GM19372 (cell line): ENCODE data around the gene EYS.

Source experiments
- ATAC-seq: cut with Tn5 transposase; IDR thresholded peaks from one replicate; pipeline ENCODE4 v1.9.1; 2021; ENCODE audit warnings: mild to moderate bottlenecking, low read depth, moderate library complexity; ENCODE audit not compliant: unreplicated experiment

EYS gene

DNA sequence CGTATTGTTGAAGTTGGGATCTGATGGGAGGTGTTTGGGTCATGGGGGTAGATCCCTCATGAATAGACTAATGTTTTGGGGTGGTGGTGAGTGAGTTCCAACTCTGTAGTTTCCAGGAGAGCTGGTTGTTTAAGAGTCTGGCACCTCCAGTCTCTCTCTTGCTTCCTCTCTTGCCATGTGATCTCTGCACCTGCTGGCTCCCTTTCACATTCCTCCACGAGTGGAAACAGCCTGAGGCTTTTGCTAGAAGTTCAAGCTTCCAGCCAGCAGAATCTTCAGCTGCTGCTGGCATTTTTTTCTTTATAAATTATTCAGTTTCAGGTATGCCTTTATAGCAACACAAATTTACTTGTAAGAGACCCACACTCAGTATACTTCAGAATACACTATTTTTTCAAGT, 1021.6 kb downstream of the EYS start:
- no peak for ATAC-seq

DNA sequence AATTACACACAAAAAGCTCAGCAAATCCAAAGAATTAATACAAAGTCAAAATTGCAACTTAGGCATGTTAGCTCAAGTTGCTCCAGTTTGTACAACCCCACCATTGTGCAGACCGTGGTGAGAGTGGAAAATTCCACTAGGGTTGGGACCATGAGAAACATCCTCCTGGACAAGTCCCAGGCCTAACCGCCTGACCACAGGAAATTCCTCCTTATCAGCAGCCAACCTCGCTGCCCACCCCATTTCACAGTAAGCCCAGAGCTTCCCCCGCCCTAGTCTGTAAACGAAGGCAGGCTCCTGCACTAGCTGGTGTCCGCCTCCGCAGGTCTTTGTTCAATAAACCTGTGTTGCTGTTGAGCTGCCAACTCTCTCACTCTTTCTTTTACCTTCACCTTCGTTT, 1023.3 kb downstream of the EYS start:
- ATAC-seq, result no peak

DNA sequence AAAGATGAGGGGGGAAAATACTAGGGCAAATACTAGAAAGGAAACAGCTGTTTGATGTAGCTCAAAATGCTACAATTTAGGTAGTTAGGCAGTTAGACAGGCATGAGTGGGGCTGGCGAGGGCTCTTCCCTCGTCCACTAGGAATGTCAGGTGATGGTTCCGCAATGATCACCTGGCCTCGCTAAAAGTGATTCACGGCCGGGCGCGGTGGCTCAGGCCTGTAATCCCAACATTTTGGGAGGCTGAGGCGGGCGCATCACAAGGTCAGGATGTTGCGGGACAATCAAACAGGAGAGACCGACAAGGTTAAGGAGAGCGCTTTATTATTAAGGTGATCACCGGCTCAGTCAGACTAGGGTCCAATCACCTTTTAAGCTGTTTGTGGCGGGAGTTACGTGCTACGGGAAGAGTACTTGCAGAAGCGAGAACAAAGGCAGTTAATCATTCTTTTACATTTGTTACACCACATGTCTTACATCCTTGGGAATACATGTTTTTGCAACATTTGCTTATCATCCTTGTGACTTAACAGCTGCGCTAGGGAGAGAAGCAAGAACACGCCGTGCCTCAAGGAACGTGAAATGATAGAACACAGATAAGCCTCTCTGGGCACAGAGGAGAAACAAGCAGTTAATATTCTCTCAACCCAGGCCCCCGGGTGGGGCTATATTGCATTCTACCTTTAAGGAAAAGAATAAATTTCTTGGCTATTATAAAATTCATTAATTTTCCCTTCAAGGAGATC, 1025.4 kb downstream of the EYS start:
- no peak for ATAC-seq

DNA sequence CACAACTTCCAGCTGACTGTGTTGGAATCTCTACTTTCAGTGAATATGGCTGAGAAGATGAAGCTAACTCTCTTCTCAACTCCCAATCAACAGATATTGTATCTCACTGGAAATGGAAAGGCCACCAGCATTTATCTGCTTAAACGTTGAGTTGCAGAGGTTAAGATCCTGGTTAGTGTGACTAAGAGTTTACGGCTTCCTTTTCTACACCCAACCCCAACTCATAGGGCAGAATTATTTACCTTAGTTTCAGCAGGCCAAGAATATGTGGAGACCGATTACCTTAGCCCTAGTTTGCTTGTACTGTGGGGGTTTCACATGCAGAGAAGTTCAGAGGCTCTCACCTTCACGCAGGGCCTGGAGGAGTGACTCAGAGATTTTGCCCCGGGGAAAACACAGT, 1026.6 kb downstream of the EYS start:
- no peak for ATAC-seq

DNA sequence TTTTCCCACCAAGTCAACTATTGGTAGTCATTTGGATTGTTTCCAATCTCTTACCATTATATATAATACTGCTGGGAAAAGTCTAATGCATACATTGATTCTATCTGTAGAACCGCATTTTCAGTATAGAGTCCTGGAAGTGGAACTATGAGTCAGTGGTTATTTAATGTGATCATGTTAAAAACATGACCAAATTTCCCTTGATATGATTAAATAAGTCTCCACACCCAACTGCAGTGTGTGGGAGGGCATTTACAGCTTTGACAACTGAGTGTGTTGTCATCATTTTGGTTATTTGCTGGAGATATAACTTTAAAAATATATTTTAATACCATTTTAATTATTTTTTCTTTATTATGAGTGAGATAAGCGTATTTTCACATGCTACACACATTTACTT, 1027.6 kb downstream of the EYS start:
- ATAC-seq, result no peak

DNA sequence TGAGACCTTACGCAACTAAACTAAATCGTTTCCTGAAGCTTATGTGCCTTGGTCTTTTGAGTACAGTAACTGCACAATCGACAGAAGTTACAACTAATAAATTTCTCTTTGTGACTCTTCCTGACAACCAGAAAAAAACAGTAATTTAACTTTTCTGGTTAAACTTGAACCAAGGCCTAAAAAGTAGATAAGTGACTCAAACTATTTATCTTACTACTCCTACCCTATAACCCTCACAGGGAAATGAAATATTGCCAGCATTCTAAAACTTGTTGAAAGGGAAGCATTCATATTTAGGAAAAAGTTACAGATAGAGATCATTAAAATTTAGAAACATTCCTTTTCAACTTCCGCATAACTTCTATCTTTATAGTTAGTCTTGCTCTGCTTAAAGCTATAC, 1034.4 kb downstream of the EYS start:
- ATAC-seq, result no peak

DNA sequence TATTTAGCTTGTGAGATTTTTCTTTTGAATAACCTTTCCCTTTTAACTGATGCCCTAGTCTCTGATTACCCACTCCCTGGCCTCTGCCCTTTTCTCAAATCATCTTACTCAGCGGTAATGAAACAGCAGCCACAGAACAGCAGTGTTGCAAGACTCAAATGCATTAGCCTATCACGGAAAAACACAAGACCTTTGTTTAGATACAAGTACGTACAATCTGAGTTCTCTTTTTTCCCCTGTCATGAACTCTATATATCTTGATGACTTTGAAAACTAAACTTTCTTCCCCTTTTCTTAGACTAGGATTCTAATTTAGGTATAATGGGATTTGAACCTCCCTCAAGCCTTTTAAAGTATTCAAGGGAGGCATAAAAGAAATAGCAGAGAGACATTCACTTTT, 1034.9 kb downstream of the EYS start:
- no peak for ATAC-seq

DNA sequence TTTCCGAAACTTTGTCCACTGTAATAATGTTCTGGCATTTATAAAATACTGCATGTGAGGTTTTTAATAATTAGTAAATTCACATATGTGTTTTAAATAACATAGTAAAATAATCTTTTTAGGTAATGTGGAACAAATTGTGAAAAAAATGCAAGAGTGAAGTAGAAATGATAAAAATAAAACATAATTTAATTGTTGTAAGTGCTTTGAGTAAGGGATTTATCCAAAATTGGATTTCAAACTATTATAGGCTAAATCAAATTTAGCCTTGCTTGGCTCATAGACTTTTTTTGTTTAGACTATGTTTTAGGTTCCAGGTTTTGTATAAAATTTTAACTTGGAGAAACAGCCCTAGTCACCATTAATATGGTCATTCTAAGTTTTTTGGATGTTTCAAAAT, 1041.9 kb downstream of the EYS start:
- ATAC-seq, result no peak

DNA sequence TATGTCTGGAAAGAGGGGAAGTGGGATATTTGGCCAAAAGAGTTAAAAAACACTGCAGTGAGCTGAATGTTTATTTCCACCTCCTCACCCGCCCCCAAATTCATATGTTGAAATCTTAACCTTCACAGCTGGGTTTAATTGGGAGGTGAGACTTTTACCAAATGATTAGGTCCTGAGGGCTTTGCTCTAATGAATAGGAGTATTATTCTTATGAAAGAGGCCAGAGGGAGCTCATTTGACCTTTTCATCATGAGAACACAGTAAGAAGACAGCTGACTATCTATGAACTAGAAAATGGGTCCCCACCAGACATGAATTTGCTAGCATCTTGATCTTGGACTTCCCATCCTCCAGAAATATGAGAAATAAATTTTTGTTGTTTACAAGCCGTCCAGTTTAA, 1042.5 kb downstream of the EYS start:
- ATAC-seq, result no peak

DNA sequence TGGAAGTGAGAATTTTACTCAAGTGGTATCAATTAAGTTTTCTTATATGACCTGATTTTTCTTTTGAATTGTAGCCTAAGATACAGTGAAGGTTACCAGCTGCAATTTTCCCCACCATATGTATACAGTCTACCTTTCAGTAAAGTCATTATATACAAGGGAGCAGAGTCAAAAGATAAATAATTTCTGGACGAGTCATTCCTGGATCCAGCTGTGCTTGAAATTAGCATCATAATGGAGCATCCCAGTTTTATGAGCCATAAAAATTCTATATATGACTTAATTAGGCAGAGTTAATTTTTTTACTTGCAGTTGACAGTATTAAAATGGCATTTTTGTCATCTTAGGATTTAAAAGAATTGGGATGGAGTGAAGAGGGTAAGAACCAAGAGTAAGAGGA, 1063.0 kb downstream of the EYS start:
- ATAC-seq, result no peak

DNA sequence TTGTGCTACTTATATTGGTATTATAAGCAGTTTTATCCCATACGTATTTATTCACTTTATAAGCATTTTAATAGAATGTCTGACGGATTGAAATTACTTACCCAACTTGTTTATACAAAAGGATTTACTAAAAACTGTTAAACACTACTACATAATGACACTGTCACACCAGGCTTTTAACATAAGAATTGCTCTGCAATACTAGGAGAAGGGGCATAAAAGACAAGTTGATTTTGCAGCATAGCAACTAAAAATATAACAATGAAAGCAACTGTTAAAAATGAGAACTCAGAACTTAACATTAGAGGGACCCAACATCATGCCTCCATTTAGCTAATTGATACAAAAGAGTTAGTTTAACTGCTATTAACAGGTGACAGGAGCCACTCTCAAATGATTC, 1076.1 kb downstream of the EYS start:
- no peak for ATAC-seq

DNA sequence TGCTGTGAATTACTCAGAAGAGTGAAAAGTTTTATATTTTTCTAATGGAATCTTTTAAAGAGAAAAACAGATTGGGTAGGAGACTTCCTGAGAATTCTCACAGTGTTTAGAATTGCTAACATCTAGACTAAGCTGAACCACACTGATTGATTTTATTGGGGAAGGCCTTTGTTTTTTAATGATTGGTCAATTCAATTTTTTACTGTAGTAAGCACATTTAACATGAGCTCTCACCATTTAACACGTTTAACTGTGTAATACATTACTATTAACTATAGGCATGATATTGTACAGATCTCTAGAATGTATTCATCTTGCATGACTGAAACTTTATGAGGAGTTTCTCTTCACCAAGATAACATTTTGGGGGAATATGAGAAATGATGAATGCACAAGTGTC, 1084.1 kb downstream of the EYS start:
- no peak for ATAC-seq

DNA sequence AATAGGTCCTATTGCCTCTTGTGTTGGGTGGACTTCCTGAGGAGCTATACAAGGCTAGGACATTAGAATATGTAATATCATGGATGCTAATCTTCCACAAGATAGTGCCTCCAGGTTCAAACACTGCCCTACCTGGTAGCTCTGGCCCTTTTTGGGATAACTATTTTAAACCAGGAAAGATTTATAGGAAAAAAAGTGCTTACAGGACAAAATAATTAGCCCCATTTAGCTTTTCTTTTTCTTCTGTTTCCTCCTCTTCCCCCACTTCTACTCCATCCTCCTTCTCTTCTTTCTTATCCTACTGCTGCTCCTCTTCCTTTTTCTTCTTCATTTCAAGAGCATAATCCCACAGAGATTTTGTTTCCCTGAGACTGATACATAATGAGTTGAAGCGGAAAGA, 1104.0 kb downstream of the EYS start:
- ATAC-seq, result no peak

DNA sequence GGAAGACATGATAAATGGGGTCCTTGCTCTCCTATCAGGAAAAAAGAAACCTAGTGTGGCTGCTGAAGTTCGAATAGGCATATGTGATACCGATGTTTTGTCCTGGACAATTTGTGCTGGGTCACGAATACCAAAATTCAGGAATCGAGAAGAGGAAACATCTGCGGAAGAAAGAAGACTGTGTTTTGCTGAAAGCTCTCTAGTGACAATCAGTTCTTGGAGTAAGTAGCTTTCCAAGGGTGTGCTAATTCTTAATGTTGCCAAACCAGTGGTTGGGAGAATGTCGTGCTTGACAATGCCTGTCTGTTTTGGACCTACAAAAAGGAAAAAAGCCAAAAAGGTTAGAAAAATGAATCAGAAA, 1115.4 kb downstream of the EYS start:
- no peak for ATAC-seq

DNA sequence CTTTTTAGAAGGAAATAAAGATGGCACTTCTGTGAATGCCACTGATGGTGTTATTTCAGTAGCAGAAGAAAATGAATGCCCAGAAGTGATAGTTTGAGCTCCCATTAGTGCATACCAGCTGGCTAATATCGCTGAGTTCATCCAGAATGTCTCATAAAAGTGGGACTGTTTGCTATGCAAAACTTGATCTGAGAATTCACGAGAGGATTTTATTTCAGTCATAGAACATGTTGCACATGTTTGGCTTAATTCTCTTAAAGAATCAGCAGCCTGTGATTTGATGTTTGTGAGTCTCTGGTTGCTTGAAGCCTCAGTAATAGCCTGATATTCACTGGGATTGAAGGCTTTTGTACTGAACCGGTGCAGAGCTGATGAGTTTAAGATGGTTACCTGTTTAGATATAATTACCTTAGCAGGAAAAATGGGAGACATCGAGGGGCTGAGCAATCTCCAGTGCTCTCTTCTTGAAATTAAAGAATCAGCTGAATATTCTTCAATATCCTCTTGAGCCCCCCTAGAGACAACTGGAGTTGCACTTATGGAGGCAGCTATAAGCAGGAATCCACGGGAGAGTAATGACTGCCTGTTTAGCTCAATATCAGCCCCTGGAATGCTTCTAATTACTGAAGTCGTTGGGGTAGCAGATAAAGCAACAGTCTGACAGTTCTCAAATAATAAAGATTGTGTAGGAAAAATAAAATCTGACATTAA, 1115.9 kb downstream of the EYS start:
- ATAC-seq, result no peak

DNA sequence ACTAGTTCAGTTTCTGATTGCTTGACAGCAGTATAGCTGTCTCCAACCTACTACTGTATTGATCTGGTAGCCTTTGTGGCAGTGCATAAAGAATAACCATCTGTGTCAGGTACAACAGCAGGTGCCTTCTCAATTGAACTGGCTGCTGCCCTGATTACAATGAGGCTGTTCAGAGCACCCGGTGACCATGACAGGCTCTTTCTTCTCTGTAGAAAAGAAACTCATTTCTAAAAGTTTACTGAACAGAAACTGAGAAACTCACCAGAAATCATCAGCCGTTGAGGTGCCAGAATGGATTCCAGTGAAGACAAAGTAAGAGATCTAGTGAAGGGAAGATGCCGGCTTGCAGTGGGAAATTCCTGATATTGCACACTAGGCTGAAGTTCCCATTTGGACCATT, 1117.1 kb downstream of the EYS start:
- ATAC-seq, result no peak

DNA sequence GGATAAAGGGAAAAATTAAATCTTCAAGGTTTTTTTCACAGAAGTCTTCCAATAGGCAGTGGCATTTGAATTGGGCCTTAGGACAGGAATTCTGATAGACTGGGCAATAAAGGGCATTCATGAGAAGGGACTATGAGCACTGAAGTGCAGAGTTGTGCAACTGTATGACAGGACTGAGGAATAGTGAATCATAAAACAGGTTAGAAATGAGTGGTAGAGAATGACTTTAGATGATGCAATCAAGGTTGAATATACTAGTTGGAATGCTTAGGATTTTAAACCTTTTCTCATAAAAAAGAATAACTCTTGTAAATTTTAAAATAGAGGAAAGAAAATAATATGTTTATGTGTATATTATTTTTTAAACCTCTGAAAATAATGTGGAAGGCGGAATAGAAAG, 1126.7 kb downstream of the EYS start:
- no peak for ATAC-seq

DNA sequence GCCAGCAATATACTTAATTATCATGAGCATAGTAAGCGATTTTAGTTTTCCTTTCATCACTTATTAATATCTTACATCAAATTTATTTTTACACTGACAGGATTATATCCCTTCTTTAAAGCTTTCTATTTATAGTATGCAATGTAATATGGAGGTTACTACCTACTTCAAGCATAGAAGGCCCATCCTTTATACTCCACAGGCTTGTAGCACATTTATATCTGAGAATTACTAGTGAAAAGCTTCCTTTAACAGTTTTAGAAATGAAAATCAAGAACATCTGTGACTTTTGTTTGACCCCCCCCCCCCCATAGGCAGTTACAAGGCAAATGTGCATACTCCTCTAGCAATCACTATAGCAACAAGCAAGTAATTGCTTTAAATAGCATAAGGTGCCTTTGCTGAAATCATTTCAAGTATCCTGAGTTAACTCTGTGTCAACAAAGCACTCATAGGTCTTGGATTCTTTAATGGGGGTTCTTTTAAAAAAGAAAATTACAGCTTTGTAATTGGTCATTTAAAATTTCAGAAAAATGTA, 1153.7 kb downstream of the EYS start:
- ATAC-seq, result no peak

DNA sequence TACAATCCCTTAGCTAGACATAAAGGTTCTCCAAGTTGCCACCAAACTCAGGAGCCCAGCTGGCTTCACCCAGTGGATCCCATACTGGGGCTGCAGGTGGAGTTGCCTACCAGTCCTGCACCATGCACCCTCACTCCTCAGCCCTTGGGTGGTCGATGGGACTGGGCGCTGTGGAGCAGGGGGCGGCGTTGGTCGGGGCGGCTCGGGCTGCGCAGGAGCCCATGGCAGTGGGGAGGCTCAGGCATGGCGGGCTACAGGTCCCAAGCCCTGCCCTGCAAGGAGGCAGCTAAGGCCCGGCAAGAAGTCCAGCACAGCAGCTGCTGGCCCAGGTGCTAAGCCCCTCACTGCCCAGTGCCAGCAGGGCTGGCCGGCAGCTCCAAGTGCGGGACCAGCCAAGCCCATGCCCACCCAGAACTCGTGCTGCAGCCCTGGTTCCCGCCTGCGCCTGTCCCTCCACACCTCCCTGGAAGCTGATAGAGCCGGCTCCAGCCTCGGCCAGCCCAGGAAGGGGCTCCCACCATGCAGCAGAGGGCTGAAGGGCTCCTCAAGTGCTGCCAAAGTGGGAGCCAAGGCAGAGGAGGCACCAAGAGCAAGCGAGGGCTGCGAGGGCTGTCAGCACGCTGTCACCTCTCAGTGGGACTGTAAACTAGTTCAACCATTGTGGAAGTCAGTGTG, 1159.3 kb downstream of the EYS start:
- ATAC-seq, result no peak

DNA sequence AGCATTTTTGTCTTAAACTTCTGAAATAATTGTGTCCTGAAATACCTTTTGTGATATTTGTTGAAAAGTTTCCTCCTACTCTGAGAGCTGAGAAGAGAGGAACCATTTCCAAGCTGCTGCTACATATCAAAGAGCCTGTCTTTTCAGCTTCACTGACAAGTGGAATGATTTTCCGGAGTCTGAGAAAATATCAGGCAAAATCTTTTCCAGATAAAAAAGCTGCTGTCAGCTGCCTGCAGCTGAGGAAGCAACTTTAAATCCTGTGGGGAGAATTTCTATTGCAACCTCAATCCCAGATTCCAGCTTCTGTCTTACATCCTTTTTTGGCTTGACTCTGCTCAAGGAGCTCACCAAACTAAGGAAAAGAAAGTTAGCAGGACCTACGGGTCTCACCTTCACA, 1167.1 kb downstream of the EYS start:
- no peak for ATAC-seq

DNA sequence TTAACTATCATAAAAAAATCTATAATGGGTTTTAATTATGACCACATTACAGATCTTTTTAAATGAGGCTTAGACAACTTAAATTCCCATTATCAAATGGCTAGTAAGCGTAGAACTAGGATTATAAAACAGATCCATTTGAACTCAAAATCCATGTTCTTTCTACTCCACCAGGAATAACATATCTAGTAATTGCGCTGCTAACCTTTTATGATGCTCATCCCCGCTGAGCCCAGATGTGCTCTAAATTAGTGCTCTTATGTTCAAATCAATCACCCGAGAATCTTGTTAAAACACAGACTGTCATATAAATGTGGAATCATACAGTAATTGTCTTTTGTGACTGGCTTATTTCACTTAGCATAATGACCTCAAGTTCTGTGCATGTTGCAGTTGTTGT, 1168.3 kb downstream of the EYS start:
- ATAC-seq, result no peak

DNA sequence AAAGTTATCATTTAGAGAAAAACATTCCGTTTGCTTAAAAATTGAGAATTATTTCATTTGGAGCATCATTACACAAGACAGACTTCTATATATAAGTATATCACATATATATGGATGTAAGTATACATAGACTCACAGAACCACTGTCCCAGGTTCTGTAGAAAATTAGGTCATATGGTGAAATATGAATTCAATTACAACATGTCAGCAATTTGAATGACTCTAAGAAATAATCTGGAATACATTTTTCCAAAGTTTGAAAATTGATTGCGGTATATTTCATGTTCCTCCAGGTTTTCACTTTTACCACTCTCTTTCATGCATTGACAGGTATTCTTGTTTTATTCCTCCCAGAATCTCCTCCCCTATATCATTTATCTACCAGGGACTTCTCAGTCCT, 1179.1 kb downstream of the EYS start:
- no peak for ATAC-seq
